Muscle of leg (tissue), 11 donors: ENCODE data around the gene HPCA. TPM values are rescaled to one million over a fixed set of nuclear protein-coding genes. Genes with fewer than 3 reads are reported as not detected.

Source experiments
- DNase-seq: peaks from one replicate; pipeline ENCODE4 v3.0.0; 2013
- H3K27ac ChIP-seq: one replicate; pipeline ENCODE4 v1.5.1; 2013; ENCODE audit warnings: mild to moderate bottlenecking, low read length, control low read depth
- H3K27me3 ChIP-seq: one replicate; pipeline ENCODE4 v1.6.1; 2013; ENCODE audit warnings: low read length; ENCODE audit not compliant: control insufficient read depth, insufficient read depth
- H3K36me3 ChIP-seq: one replicate; pipeline ENCODE4 v1.6.1; 2013; ENCODE audit warnings: low read length; ENCODE audit not compliant: control insufficient read depth, insufficient read depth
- H3K4me1 ChIP-seq: one replicate; pipeline ENCODE4 v1.6.1; 2013; ENCODE audit warnings: low read length; ENCODE audit not compliant: control insufficient read depth, insufficient read depth
- H3K4me3 ChIP-seq: one replicate; pipeline ENCODE4 v1.5.1; 2013; ENCODE audit warnings: low read length, control low read depth
- H3K9me3 ChIP-seq: replicated peaks from 2 replicates; pipeline ENCODE4 v1.6.1; 2013; ENCODE audit warnings: low read depth, low read length; ENCODE audit not compliant: control insufficient read depth
- WGBS: methylation state at CpG from one replicate; pipeline ENCODE4 v1.1.5; 2013; ENCODE audit warnings: missing lambda C conversion rate; ENCODE audit not compliant: insufficient coverage; 5-methylcytosine and 5-hydroxymethylcytosine counted together
- polyA plus RNA-seq, 8 donors: library from polyadenylated mRNA; unstranded; fragments of 120-200 nt; gene quantifications; one replicate each; pipeline versions ENCODE4 v1.2.1 to v1.2.3, GENCODE V29; 2013; ENCODE audit warnings: inconsistent platforms in 1 of 8, low replicate concordance in 1 of 8; ENCODE audit not compliant: insufficient read length in 8 of 8, insufficient read depth in 1 of 8
- total RNA-seq: library from RNA; stranded (reverse); fragments of 120-200 nt; gene quantifications from one replicate; pipeline ENCODE4 v1.2.4, GENCODE V29; 2013

HPCA gene
- total and polyA plus RNA-seq, 9 donors, result 0.12 to 0.87 (median 0.40) TPM

DNA sequence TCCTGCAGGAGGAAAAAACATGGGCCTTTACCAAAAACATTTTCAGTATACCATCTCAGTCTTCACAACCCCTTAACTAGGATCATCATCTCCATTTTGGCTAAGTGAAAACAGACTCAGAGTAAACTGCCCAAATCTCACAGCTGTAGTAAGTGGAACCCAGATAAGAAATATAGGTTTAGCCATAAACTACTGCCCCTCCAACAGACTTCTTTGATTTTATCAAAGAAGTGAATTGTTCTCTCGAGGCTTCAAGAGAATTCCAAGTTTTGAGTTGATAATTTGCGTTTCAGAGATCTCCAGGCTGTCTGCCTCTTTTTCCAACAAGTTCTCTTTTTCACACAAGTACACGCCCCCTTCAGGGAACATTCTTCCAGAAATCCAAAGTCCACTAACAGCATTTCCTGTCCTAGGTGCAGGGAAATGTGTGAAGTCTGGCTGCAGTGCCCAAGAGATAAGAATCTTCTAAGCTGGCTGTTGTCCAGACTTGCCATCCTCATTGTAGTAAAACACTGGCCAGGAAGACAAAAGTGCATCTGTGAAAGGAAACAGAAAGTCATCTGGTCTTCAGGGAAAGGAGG, 47.5 kb downstream of the HPCA start:
- Histone ChIP-seq H3K27ac (peak overlapping the region; percentile 11), H3K36me3 (peaks cover 19% of the 10 kb centered on the region), H3K9me3 (no peaks in the 10 kb centered on the region), H3K27me3 (no peaks in the 10 kb centered on the region), H3K4me3 (no peak overlapping the region), H3K4me1 (peaks cover 4% of the 10 kb centered on the region)
- WGBS, result no CpG with 5 or more reads among the region's 3 CpGs
- peak; percentile 63 for DNase-seq

DNA sequence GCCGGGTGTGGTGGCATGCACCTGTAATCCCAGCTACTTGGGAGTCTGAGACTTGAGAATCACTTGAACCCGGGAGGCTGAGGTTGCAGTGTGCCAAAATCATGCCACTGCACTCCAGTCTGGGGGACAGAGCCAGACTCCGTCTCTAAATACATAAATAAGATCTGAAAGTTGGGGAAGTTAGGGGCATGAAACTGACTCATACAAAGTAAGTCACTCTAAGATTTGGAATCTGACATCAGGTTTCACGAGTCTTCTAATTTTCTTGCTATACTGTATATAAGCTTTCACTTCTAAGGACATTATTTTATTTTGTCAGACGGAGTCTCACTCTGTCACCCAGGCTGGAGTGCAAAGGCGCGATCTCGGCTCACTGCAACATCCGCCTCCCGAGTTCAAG, 48.2 kb downstream of the HPCA start:
- Histone ChIP-seq H3K4me3 (no peak overlapping the region), H3K4me1 (peaks cover 6% of the 10 kb centered on the region), H3K27me3 (no peaks in the 10 kb centered on the region), H3K9me3 (no peaks in the 10 kb centered on the region), H3K36me3 (peaks cover 19% of the 10 kb centered on the region), H3K27ac (no peak overlapping the region)
- WGBS, result 85% methylated on average over 5 of the region's 10 CpGs
- DNase-seq, result no peak

- Histone ChIP-seq H3K4me1 (peaks cover 14% of the 10 kb centered on the region), H3K27me3 (no peaks in the 10 kb centered on the region), H3K9me3 (no peaks in the 10 kb centered on the region), H3K4me3 (no peak overlapping the region), H3K27ac (no peak overlapping the region), H3K36me3 (peaks cover 41% of the 10 kb centered on the region)
- DNase-seq, result no peak
- WGBS, result 80% methylated on average over 1 of the region's 4 CpGs
Measured at GRCh38 chr1:32937061-32937460, 50.8 kb downstream of the HPCA start.

- Histone ChIP-seq H3K36me3 (peaks cover 58% of the 10 kb centered on the region), H3K9me3 (no peaks in the 10 kb centered on the region), H3K4me1 (peaks cover 10% of the 10 kb centered on the region), H3K27ac (peak overlapping the region; percentile 6), H3K27me3 (no peaks in the 10 kb centered on the region), H3K4me3 (no peak overlapping the region)
- peak; percentile 90 for DNase-seq
- 46% methylated on average over 3 of the region's 4 CpGs for WGBS
Measured at GRCh38 chr1:32939655-32940371, 53.5 kb downstream of the HPCA start.

DNA sequence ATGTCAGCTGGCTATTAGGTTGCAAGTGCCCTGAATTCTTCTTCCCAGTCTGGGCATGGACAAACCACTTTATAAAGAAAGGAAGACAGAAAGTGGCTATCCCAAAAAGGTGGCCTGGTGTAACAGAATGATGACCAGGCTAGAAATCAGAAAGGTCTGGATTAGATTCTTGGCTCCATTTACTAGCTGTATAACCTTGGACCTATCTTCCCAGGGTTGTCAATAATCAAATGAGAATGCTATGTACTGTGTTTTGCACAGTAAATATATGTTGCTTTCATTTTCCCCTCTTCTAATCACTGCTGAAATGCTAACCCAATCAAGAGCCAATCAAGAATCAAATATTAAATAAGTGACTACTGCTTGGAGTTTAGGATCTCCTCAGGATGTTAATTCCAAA, 57.9 kb downstream of the HPCA start:
- H3K36me3 ChIP-seq, result peaks cover 55% of the 10 kb centered on the region
- peaks cover 10% of the 10 kb centered on the region for H3K4me1 ChIP-seq
- DNase-seq, result no peak

More for the DNA sequence above, 57.9 kb downstream of the HPCA start:
- no peaks in the 10 kb centered on the region for H3K27me3 ChIP-seq
- H3K27ac ChIP-seq, result no peak overlapping the region
- no peak overlapping the region for H3K4me3 ChIP-seq
- no peaks in the 10 kb centered on the region for H3K9me3 ChIP-seq

Other genes with a start within 250 kb of the HPCA start
- gene ZBTB8OS, start 235.9 kb upstream of the HPCA start, total RNA-seq, result 30.2 TPM
- gene ZBTB8OS, start 235.9 kb upstream of the HPCA start, polyA plus RNA-seq, result 10 to 100 TPM; 20.6 to 27.1 (median 23.7) TPM
- 97.2 TPM for gene RBBP4, start 235.3 kb upstream of the HPCA start, total RNA-seq
- 100 to 1,000 TPM; 132 to 175 (median 145) TPM for gene RBBP4, start 235.3 kb upstream of the HPCA start, polyA plus RNA-seq
- 46.3 TPM for gene SYNC, start 183.7 kb upstream of the HPCA start, total RNA-seq
- gene SYNC, start 183.7 kb upstream of the HPCA start, polyA plus RNA-seq, result 10 to 100 TPM; 24.2 to 38.3 (median 33.2) TPM
- gene YARS1, start 69.1 kb upstream of the HPCA start, total RNA-seq, result 35.3 TPM
- 10 to 100 TPM; 39.8 to 56.7 (median 43.9) TPM for gene YARS1, start 69.1 kb upstream of the HPCA start, polyA plus RNA-seq
- 22.8 TPM for gene S100PBP, start 68.8 kb upstream of the HPCA start, total RNA-seq
- gene S100PBP, start 68.8 kb upstream of the HPCA start, polyA plus RNA-seq, result 10 to 100 TPM; 16.9 to 26.6 (median 22.7) TPM
- 155 TPM for gene FNDC5, start 15.6 kb upstream of the HPCA start, total RNA-seq
- 100 to 1,000 TPM; 198 to 265 (median 226) TPM for gene FNDC5, start 15.6 kb upstream of the HPCA start, polyA plus RNA-seq
- gene TMEM54, start 14.9 kb downstream of the HPCA start, total RNA-seq, result 5.2 TPM
- 10 to 100 TPM in 2 of 8 donors, 1 to 10 TPM in 6; 4.7 to 12.2 (median 6.5) TPM for gene TMEM54, start 14.9 kb downstream of the HPCA start, polyA plus RNA-seq
- gene RNF19B, start 78.3 kb downstream of the HPCA start, total RNA-seq, result 6.8 TPM
- gene RNF19B, start 78.3 kb downstream of the HPCA start, polyA plus RNA-seq, result 10 to 100 TPM in 4 of 8 donors, 1 to 10 TPM in 4; 8.8 to 11.1 (median 10.0) TPM
- 123 TPM for gene AK2, start 150.4 kb downstream of the HPCA start, total RNA-seq
- gene AK2, start 150.4 kb downstream of the HPCA start, polyA plus RNA-seq, result 100 to 1,000 TPM; 116 to 155 (median 127) TPM
- gene AZIN2, start 194.7 kb downstream of the HPCA start, total RNA-seq, result 5.3 TPM
- gene AZIN2, start 194.7 kb downstream of the HPCA start, polyA plus RNA-seq, result 1 to 10 TPM; 3.8 to 6.4 (median 5.7) TPM